ENCODE results near the gene UMODL1. TPM values are rescaled to one million over a fixed set of nuclear protein-coding genes. Genes with fewer than 3 reads are reported as not detected.

UMODL1 gene
- total RNA-seq, 4 donors from 2014 or later: 0.15 to 0.21 TPM; not detected in 2

GRCh38 chr21:42082501-42083360, 11.6 kb downstream of the UMODL1 start:
- Histone ChIP-seq H3K36me3 (no peaks in the 10 kb centered on the region), H3K27me3 (no peaks in the 10 kb centered on the region), H3K9me3 (no peaks in the 10 kb centered on the region), H3K4me3 (no peak overlapping the region), H3K27ac (no peak overlapping the region), H3K4me1 (peaks cover 31% of the 10 kb centered on the region)
- TF ChIP-seq POLR2AphosphoS5 (IDR thresholded peaks at IDR 0.05) (no peak), EP300 (IDR thresholded peaks at IDR 0.05) (no peak), CTCF (IDR thresholded peaks at IDR 0.05) (no peak), POLR2A (IDR thresholded peaks at IDR 0.05) (no peak)
- no peak for DNase-seq (ENCODE audit: low spot score in 2 of 2)
- WGBS: 88% methylated on average over 22 of the region's 22 CpGs

GRCh38 chr21:42083361-42083690, 12.2 kb downstream of the UMODL1 start:
- TF ChIP-seq EP300 (IDR thresholded peaks at IDR 0.05) (no peak), CTCF (IDR thresholded peaks at IDR 0.05) (no peak), POLR2AphosphoS5 (IDR thresholded peaks at IDR 0.05) (no peak), POLR2A (IDR thresholded peaks at IDR 0.05) (no peak)
- Histone ChIP-seq H3K36me3 (no peaks in the 10 kb centered on the region), H3K4me1 (peaks cover 31% of the 10 kb centered on the region), H3K9me3 (no peaks in the 10 kb centered on the region), H3K27me3 (no peaks in the 10 kb centered on the region), H3K4me3 (no peak overlapping the region), H3K27ac (no peak overlapping the region)
- DNase-seq (ENCODE audit: low spot score in 2 of 2): no peak
- WGBS: 90% methylated on average over 6 of the region's 6 CpGs

- Histone ChIP-seq H3K27me3 (no peaks in the 10 kb centered on the region), H3K36me3 (no peaks in the 10 kb centered on the region), H3K27ac (no peak overlapping the region), H3K9me3 (no peaks in the 10 kb centered on the region), H3K4me3 (no peak overlapping the region), H3K4me1 (peaks cover 25% of the 10 kb centered on the region)
- 93% methylated on average over 11 of the region's 12 CpGs for WGBS
- TF ChIP-seq CTCF (IDR thresholded peaks at IDR 0.05) (no peak), POLR2A (IDR thresholded peaks at IDR 0.05) (no peak), POLR2AphosphoS5 (IDR thresholded peaks at IDR 0.05) (no peak), EP300 (IDR thresholded peaks at IDR 0.05) (no peak)
- no peak for DNase-seq (ENCODE audit: low spot score in 2 of 2)
These were observed 13.0 kb downstream of the UMODL1 start for GRCh38 chr21:42084079-42084478.

GRCh38 chr21:42085246-42086077, 14.3 kb downstream of the UMODL1 start:
- H3K4me3 ChIP-seq: no peak overlapping the region
- H3K4me1 ChIP-seq: peaks cover 12% of the 10 kb centered on the region
- no peak for TF ChIP-seq EP300 (IDR thresholded peaks at IDR 0.05)
- TF ChIP-seq CTCF (IDR thresholded peaks at IDR 0.05): no peak
- TF ChIP-seq POLR2AphosphoS5 (IDR thresholded peaks at IDR 0.05): no peak
- TF ChIP-seq POLR2A (IDR thresholded peaks at IDR 0.05): no peak
- H3K9me3 ChIP-seq: no peaks in the 10 kb centered on the region
- 91% methylated on average over 12 of the region's 16 CpGs for WGBS
- H3K27ac ChIP-seq: no peak overlapping the region
- no peaks in the 10 kb centered on the region for H3K27me3 ChIP-seq
- H3K36me3 ChIP-seq: no peaks in the 10 kb centered on the region
- DNase-seq (ENCODE audit: low spot score in 2 of 2): no peak

GRCh38 chr21:42086969-42087368, 15.9 kb downstream of the UMODL1 start:
- no peaks in the 10 kb centered on the region for H3K36me3 ChIP-seq

More at GRCh38 chr21:42086969-42087368, 15.9 kb downstream of the UMODL1 start:
- no peaks in the 10 kb centered on the region for H3K27me3 ChIP-seq
- no peak overlapping the region for H3K27ac ChIP-seq
- no peaks in the 10 kb centered on the region for H3K9me3 ChIP-seq
- peak in 1 of 2 donors; percentile 37 for DNase-seq (ENCODE audit: low spot score in 2 of 2)
- WGBS: 90% methylated on average over 7 of the region's 7 CpGs
- H3K4me1 ChIP-seq: peaks cover 4% of the 10 kb centered on the region
- no peak overlapping the region for H3K4me3 ChIP-seq
- no peak for TF ChIP-seq CTCF (IDR thresholded peaks at IDR 0.05)

Measured in suprapubic skin (tissue), 4 donors.